Measurements from ENCODE around the gene MAPK8IP3.

MAPK8IP3 gene

GRCh38 chr16:1757714-1758461 is 51.9 kb downstream of the MAPK8IP3 start:
- Histone ChIP-seq H3K36me3 (replicated peaks in 1 of 2; ENCODE audit: control insufficient read depth in 2 of 2, insufficient read depth in 2 of 2, low read length in 2 of 2) (peaks cover 18 to 62% of the 10 kb centered on the region in 2 donors), H2BK5ac (ENCODE audit: low read length) (peak overlapping the region; percentile 66), H4K91ac (ENCODE audit: low read depth, low read length, poor library complexity) (no peak overlapping the region), H3K4me1 (ENCODE audit: control insufficient read depth in 2 of 2, insufficient read depth in 1 of 2, low read depth in 1 of 2, low read length in 2 of 2) (peaks cover 0 to under 1% of the 10 kb centered on the region in 2 donors), H2BK120ac (ENCODE audit: low read depth, low read length) (no peak overlapping the region), H3K79me1 (ENCODE audit: low read depth, low read length) (no peaks in the 10 kb centered on the region), H3K27me3 (ENCODE audit: control insufficient read depth in 3 of 3, insufficient read depth in 3 of 3, low read depth in 1 of 3, low read length in 3 of 3) (no peaks in the 10 kb centered on the region), H2AFZ (ENCODE audit: low read length) (no peak overlapping the region), H3K27ac (replicated peaks; ENCODE audit: low read length) (no peak overlapping the region), H3K4me2 (ENCODE audit: insufficient read depth, low read length, poor library complexity, severe bottlenecking) (peak overlapping the region; percentile 11), H2AK5ac (ENCODE audit: low read depth, low read length) (no peak overlapping the region), H3K18ac (ENCODE audit: low read length) (no peak overlapping the region), H3K9me3 (replicated peaks in 1 of 2; ENCODE audit: control insufficient read depth in 2 of 2, insufficient read depth in 1 of 2, low read depth in 1 of 2, low read length in 2 of 2) (no peaks in the 10 kb centered on the region), H2BK12ac (ENCODE audit: low read length) (peak overlapping the region; percentile 22), H3K14ac (ENCODE audit: low read length) (peak overlapping the region; percentile 21), H3K9ac (ENCODE audit: low read depth, low read length, poor library complexity) (no peak overlapping the region), H3K4me3 (ENCODE audit: low read length in 2 of 2) (peak overlapping the region in 1 of 2 donors; percentile 41), H4K8ac (ENCODE audit: low read depth, low read length) (no peak overlapping the region), H2BK15ac (ENCODE audit: low read length) (no peak overlapping the region), H3K4ac (ENCODE audit: low read length) (no peak overlapping the region), H3K23ac (ENCODE audit: low read depth, low read length, poor library complexity) (peak overlapping the region; percentile 65)
- no CpG with 5 or more reads among the region's 37 CpGs for WGBS, 2 donors (ENCODE audit: extremely low coverage in 2 of 2, insufficient read length in 2 of 2, insufficient replicate concordance in 1 of 2)
- DNase-seq (ENCODE audit: low spot score), result no peak

GRCh38 chr16:1758923-1759322 is 52.9 kb downstream of the MAPK8IP3 start:
- H2BK120ac ChIP-seq (ENCODE audit: low read depth, low read length), result no peak overlapping the region
- H3K9me3 ChIP-seq (replicated peaks in 1 of 2; ENCODE audit: control insufficient read depth in 2 of 2, insufficient read depth in 1 of 2, low read depth in 1 of 2, low read length in 2 of 2), result no peaks in the 10 kb centered on the region
- no peak overlapping the region for H4K8ac ChIP-seq (ENCODE audit: low read depth, low read length)
- H2AK5ac ChIP-seq (ENCODE audit: low read depth, low read length), result no peak overlapping the region
- no peak overlapping the region for H2BK5ac ChIP-seq (ENCODE audit: low read length)
- H3K27me3 ChIP-seq (ENCODE audit: control insufficient read depth in 3 of 3, insufficient read depth in 3 of 3, low read depth in 1 of 3, low read length in 3 of 3), result no peaks in the 10 kb centered on the region
- no peak overlapping the region for H3K4me2 ChIP-seq (ENCODE audit: insufficient read depth, low read length, poor library complexity, severe bottlenecking)
- no peak overlapping the region for H2BK15ac ChIP-seq (ENCODE audit: low read length)
- WGBS, 2 donors (ENCODE audit: extremely low coverage in 2 of 2, insufficient read length in 2 of 2, insufficient replicate concordance in 1 of 2), result no CpG with 5 or more reads among the region's 18 CpGs
- H3K9ac ChIP-seq (ENCODE audit: low read depth, low read length, poor library complexity), result peak overlapping the region; percentile 44
- no peak overlapping the region for H3K23ac ChIP-seq (ENCODE audit: low read depth, low read length, poor library complexity)
- peaks cover 19 to 66% of the 10 kb centered on the region in 2 donors for H3K36me3 ChIP-seq (replicated peaks in 1 of 2; ENCODE audit: control insufficient read depth in 2 of 2, insufficient read depth in 2 of 2, low read length in 2 of 2)
- no peak overlapping the region for H3K4me3 ChIP-seq (ENCODE audit: low read length in 2 of 2)
- no peak overlapping the region for H3K27ac ChIP-seq (replicated peaks; ENCODE audit: low read length)
- DNase-seq (ENCODE audit: low spot score), result no peak
- H3K14ac ChIP-seq (ENCODE audit: low read length), result no peak overlapping the region
- no peak overlapping the region for H4K91ac ChIP-seq (ENCODE audit: low read depth, low read length, poor library complexity)
- no peak overlapping the region for H3K18ac ChIP-seq (ENCODE audit: low read length)
- no peak overlapping the region for H2AFZ ChIP-seq (ENCODE audit: low read length)
- peak overlapping the region; percentile 22 for H2BK12ac ChIP-seq (ENCODE audit: low read length)
- no peaks in the 10 kb centered on the region for H3K79me1 ChIP-seq (ENCODE audit: low read depth, low read length)
- peaks cover 0 to 8% of the 10 kb centered on the region in 2 donors for H3K4me1 ChIP-seq (ENCODE audit: control insufficient read depth in 2 of 2, insufficient read depth in 1 of 2, low read depth in 1 of 2, low read length in 2 of 2)
- no peak overlapping the region for H3K4ac ChIP-seq (ENCODE audit: low read length)

- H2BK5ac ChIP-seq (ENCODE audit: low read length), result no peak overlapping the region
- H3K4me2 ChIP-seq (ENCODE audit: insufficient read depth, low read length, poor library complexity, severe bottlenecking), result no peak overlapping the region
- no peak overlapping the region for H3K4ac ChIP-seq (ENCODE audit: low read length)
- no peak for DNase-seq (ENCODE audit: low spot score)
- H3K4me1 ChIP-seq (ENCODE audit: control insufficient read depth in 2 of 2, insufficient read depth in 1 of 2, low read depth in 1 of 2, low read length in 2 of 2), result peaks cover 0 to 11% of the 10 kb centered on the region in 2 donors
- no peaks in the 10 kb centered on the region for H3K9me3 ChIP-seq (replicated peaks in 1 of 2; ENCODE audit: control insufficient read depth in 2 of 2, insufficient read depth in 1 of 2, low read depth in 1 of 2, low read length in 2 of 2)
- H3K4me3 ChIP-seq (ENCODE audit: low read length in 2 of 2), result no peak overlapping the region
- no CpG with 5 or more reads among the region's 21 CpGs for WGBS, 2 donors (ENCODE audit: extremely low coverage in 2 of 2, insufficient read length in 2 of 2, insufficient replicate concordance in 1 of 2)
- no peak overlapping the region for H3K18ac ChIP-seq (ENCODE audit: low read length)
- no peak overlapping the region for H2AK5ac ChIP-seq (ENCODE audit: low read depth, low read length)
- no peak overlapping the region for H4K91ac ChIP-seq (ENCODE audit: low read depth, low read length, poor library complexity)
- peaks cover 22 to 68% of the 10 kb centered on the region in 2 donors for H3K36me3 ChIP-seq (replicated peaks in 1 of 2; ENCODE audit: control insufficient read depth in 2 of 2, insufficient read depth in 2 of 2, low read length in 2 of 2)
- no peak overlapping the region for H3K14ac ChIP-seq (ENCODE audit: low read length)
- no peak overlapping the region for H3K27ac ChIP-seq (replicated peaks; ENCODE audit: low read length)
- H2AFZ ChIP-seq (ENCODE audit: low read length), result no peak overlapping the region
- H2BK120ac ChIP-seq (ENCODE audit: low read depth, low read length), result no peak overlapping the region
- no peak overlapping the region for H4K8ac ChIP-seq (ENCODE audit: low read depth, low read length)
- H2BK15ac ChIP-seq (ENCODE audit: low read length), result no peak overlapping the region
- no peaks in the 10 kb centered on the region for H3K27me3 ChIP-seq (ENCODE audit: control insufficient read depth in 3 of 3, insufficient read depth in 3 of 3, low read depth in 1 of 3, low read length in 3 of 3)
- no peak overlapping the region for H3K9ac ChIP-seq (ENCODE audit: low read depth, low read length, poor library complexity)
- no peak overlapping the region for H2BK12ac ChIP-seq (ENCODE audit: low read length)
- H3K23ac ChIP-seq (ENCODE audit: low read depth, low read length, poor library complexity), result no peak overlapping the region
- no peaks in the 10 kb centered on the region for H3K79me1 ChIP-seq (ENCODE audit: low read depth, low read length)
Observed at GRCh38 chr16:1759511-1759910, 53.5 kb downstream of the MAPK8IP3 start.

GRCh38 chr16:1760911-1761310 is 54.9 kb downstream of the MAPK8IP3 start:
- Histone ChIP-seq H3K4ac (ENCODE audit: low read length) (no peak overlapping the region), H3K79me1 (ENCODE audit: low read depth, low read length) (no peaks in the 10 kb centered on the region), H2AFZ (ENCODE audit: low read length) (no peak overlapping the region), H3K4me3 (ENCODE audit: low read length in 2 of 2) (no peak overlapping the region), H4K91ac (ENCODE audit: low read depth, low read length, poor library complexity) (no peak overlapping the region), H4K8ac (ENCODE audit: low read depth, low read length) (no peak overlapping the region), H3K23ac (ENCODE audit: low read depth, low read length, poor library complexity) (no peak overlapping the region), H2BK5ac (ENCODE audit: low read length) (no peak overlapping the region), H3K27me3 (ENCODE audit: control insufficient read depth in 3 of 3, insufficient read depth in 3 of 3, low read depth in 1 of 3, low read length in 3 of 3) (no peaks in the 10 kb centered on the region), H3K14ac (ENCODE audit: low read length) (no peak overlapping the region), H2BK15ac (ENCODE audit: low read length) (no peak overlapping the region), H3K18ac (ENCODE audit: low read length) (no peak overlapping the region), H2AK5ac (ENCODE audit: low read depth, low read length) (no peak overlapping the region), H3K27ac (replicated peaks; ENCODE audit: low read length) (no peak overlapping the region), H3K9ac (ENCODE audit: low read depth, low read length, poor library complexity) (no peak overlapping the region), H2BK120ac (ENCODE audit: low read depth, low read length) (no peak overlapping the region), H3K4me1 (ENCODE audit: control insufficient read depth in 2 of 2, insufficient read depth in 1 of 2, low read depth in 1 of 2, low read length in 2 of 2) (peaks cover 0 to 11% of the 10 kb centered on the region in 2 donors), H2BK12ac (ENCODE audit: low read length) (no peak overlapping the region), H3K9me3 (replicated peaks in 1 of 2; ENCODE audit: control insufficient read depth in 2 of 2, insufficient read depth in 1 of 2, low read depth in 1 of 2, low read length in 2 of 2) (no peaks in the 10 kb centered on the region), H3K4me2 (ENCODE audit: insufficient read depth, low read length, poor library complexity, severe bottlenecking) (no peak overlapping the region), H3K36me3 (replicated peaks in 1 of 2; ENCODE audit: control insufficient read depth in 2 of 2, insufficient read depth in 2 of 2, low read length in 2 of 2) (peaks cover 31 to 72% of the 10 kb centered on the region in 2 donors)
- no CpG with 5 or more reads among the region's 15 CpGs for WGBS, 2 donors (ENCODE audit: extremely low coverage in 2 of 2, insufficient read length in 2 of 2, insufficient replicate concordance in 1 of 2)
- DNase-seq (ENCODE audit: low spot score), result no peak

All from neuronal stem cell (in vitro differentiated cells).